Activated CD4-positive, alpha-beta memory T cell treated with anti-CD3 and anti-CD28 coated beads, Interleukin-2, amount 10 ng/mL, durations not matched to agents 7 days and 5 days (primary cell): Measurements from ENCODE around the gene SMC2. TPM values are rescaled to one million over a fixed set of nuclear protein-coding genes. Genes with fewer than 3 reads are reported as not detected.

Source experiments
- CTCF ChIA-PET: fragments of 350-600 bp; sonication (Branson Sonifier 250); formaldehyde crosslinking; loops from one replicate; lab custom pipeline; 2021; ENCODE audit warnings: antibody characterized with exemption, inconsistent platforms; lab: Charles Lee
- POLR2A ChIA-PET: fragments of 350-600 bp; sonication (Branson Sonifier 250); formaldehyde crosslinking; loops from one replicate; lab custom pipeline; 2021; ENCODE audit warnings: antibody characterized with exemption; lab: Charles Lee
- DNase-seq: peaks from one replicate; pipeline ENCODE4 v3.0.0-alpha.2; 2020
- H3K27ac Mint-ChIP-seq: one replicate; pipeline ENCODE4 v1.8.0; 2021; ENCODE audit warnings: mild to moderate bottlenecking, mixed read lengths
- H3K27me3 Mint-ChIP-seq: one replicate; pipeline ENCODE4 v1.8.0; 2021; ENCODE audit warnings: mixed read lengths
- H3K36me3 Mint-ChIP-seq: one replicate; pipeline ENCODE4 v1.8.0; 2021; ENCODE audit warnings: low read depth, mixed read lengths
- H3K4me1 Mint-ChIP-seq: one replicate; pipeline ENCODE4 v1.8.0; 2021; ENCODE audit warnings: mixed read lengths
- H3K4me3 Mint-ChIP-seq: one replicate; pipeline ENCODE4 v1.8.0; 2021; ENCODE audit warnings: mild to moderate bottlenecking, mixed read lengths
- H3K9me3 Mint-ChIP-seq: one replicate; pipeline ENCODE4 v1.8.0; 2021; ENCODE audit warnings: mixed read lengths
- total RNA-seq, 2 experiments: library from RNA; stranded (reverse); gene quantifications; one replicate each; pipeline ENCODE4 v1.2.3, GENCODE V29; 2021

Gene SMC2
- total RNA-seq, 2 experiments from 2014 or later: 55.2 to 57.2 TPM

- CTCF ChIA-PET: no interaction called here
- H3K27me3 Mint-ChIP-seq: no peaks in the 10 kb centered on the region
- H3K36me3 Mint-ChIP-seq: peaks cover 64% of the 10 kb centered on the region
- H3K4me1 Mint-ChIP-seq: no peaks in the 10 kb centered on the region
- no peak for DNase-seq
- no peak overlapping the region for H3K27ac Mint-ChIP-seq
- H3K9me3 Mint-ChIP-seq: no peaks in the 10 kb centered on the region
- no peak overlapping the region for H3K4me3 Mint-ChIP-seq
- POLR2A ChIA-PET: no interaction called here
Observed at GRCh38 chr9:104118916-104119315, 24.8 kb downstream of the SMC2 start.

DNA sequence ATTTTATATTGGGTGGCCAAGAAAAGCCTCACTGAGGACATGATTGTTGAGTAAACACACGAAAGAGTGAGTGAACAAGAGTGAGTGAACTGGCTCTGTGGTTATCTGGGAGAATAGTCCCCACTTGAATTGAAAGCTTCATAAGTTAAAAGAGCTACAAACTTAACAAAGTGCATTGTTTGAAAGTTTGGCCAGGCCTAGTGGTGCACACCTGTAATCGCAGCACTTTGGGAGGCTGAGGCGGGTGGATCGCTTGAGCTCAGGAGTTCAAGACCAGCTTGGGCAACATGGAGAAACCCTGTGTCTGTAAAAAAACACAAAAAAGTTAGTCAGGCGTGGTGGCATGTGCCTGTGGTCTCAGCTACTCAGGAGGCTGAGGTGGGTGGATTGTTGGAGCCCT, 26.9 kb downstream of the SMC2 start:
- Mint-ChIP-seq H3K9me3 (no peaks in the 10 kb centered on the region), H3K27me3 (no peaks in the 10 kb centered on the region), H3K4me3 (no peak overlapping the region), H3K36me3 (peaks cover 68% of the 10 kb centered on the region), H3K4me1 (no peaks in the 10 kb centered on the region), H3K27ac (no peak overlapping the region)
- no peak for DNase-seq
- POLR2A ChIA-PET: interaction anchor here (1.0 kb wide), 1 partner anchor 27 kb away, joined by 4 read pairs; the partner anchor contains the start of gene SMC2
- CTCF ChIA-PET: interaction anchor here (1.4 kb wide), 1 partner anchor 18 kb away, joined by 3 read pairs; no protein-coding TSS in a partner anchor

DNA sequence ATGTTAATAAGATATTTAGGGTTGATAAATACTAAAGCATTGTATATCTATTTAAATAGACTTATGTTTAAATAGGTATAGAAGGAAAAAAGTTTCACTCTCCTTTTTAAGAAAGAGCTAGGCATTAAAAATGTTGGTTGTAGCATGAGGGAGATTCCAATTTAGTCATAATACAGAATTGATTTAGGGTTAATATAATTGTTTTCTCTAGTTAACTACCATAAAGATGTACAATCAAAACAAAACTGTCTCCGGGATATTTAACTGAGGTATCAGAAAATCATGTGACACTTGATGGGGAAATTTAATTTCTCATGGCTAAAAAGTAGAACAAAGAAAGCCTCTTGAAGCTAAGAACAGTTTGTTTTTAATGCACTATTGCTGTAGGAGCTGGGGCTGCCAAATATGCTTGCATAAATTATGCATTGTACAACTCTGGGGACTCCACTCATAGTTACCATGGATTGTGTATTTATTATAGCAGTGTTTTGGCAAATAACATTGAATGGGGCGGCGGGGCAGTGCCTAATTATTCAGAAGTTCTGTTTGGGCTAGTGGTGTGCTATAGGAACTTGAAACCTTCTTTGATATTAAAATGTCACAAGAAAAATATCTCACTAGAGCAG, 44.2 kb downstream of the SMC2 start:
- Mint-ChIP-seq H3K4me1 (peaks cover 14% of the 10 kb centered on the region), H3K27ac (no peak overlapping the region), H3K9me3 (no peaks in the 10 kb centered on the region), H3K4me3 (no peak overlapping the region), H3K36me3 (peaks cover 72% of the 10 kb centered on the region), H3K27me3 (no peaks in the 10 kb centered on the region)
- CTCF ChIA-PET: interaction anchor here (1.3 kb wide), 1 partner anchor 11 kb away, joined by 3 read pairs; no protein-coding TSS in a partner anchor
- POLR2A ChIA-PET: interaction anchor here (1.5 kb wide), 1 partner anchor 45 kb away, joined by 4 read pairs; no protein-coding TSS in a partner anchor
- DNase-seq: no peak

DNA sequence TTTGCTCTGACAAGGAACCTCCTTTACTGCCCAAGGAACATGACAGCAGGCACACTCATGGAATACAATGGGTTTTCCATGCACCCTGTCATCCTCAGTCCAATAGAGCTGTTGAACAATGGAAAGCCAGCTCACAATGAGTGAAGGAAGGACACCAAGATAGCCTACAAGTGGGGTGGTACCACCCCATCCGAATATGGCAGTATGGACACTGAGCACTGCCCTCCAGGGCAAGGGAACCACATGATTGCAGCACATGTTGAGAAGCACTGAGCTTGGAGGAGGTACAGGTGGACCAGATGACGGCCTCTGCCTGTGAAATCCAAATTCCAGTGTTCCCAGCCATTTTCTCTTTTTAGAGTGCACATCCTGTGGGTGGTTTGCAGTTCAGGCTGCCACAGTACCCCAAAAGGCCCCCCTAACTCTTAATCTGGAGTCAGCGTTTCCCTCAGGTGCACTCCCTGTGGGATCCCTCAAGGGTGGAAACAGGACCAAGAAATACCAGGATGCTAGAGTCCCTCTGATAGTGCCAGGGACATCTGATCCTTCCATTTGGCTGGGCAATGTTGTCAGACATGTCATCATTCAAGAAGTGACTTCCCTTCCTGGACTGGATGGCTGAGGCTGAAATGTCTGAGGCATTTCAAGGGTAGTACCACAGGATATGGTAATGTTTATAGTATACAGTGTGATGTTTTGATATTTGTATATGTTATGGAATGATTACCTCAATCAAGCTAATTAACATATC, 48.9 kb downstream of the SMC2 start:
- DNase-seq: no peak
- no peaks in the 10 kb centered on the region for H3K27me3 Mint-ChIP-seq
- ChIA-PET CTCF (no interaction called here), POLR2A (interaction anchor here (2.4 kb wide), 1 partner anchor 49 kb away, joined by 11 read pairs; the partner anchor contains the start of gene SMC2)
- H3K9me3 Mint-ChIP-seq: no peaks in the 10 kb centered on the region
- H3K4me3 Mint-ChIP-seq: no peak overlapping the region
- H3K4me1 Mint-ChIP-seq: peaks cover 19% of the 10 kb centered on the region
- peaks cover 42% of the 10 kb centered on the region for H3K36me3 Mint-ChIP-seq
- peak overlapping the region; percentile 57 for H3K27ac Mint-ChIP-seq

DNA sequence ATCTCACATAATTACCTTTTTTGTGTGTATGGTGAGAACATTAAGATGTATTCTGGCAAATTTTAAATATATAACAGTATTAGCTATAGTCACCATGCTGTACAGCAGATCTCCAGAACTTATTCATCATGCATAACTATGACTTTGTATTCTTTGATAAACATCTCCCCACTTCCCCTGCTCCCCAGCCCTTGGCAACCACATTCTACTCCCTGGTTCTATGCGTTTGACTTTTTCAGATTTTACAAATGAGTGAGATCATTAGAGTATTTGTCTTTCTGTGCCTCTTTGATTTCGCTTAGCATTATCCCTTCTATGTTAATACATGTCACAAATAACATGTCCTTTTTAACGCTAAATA, 49.4 kb downstream of the SMC2 start:
- CTCF ChIA-PET: no interaction called here
- H3K36me3 Mint-ChIP-seq: peaks cover 39% of the 10 kb centered on the region
- H3K9me3 Mint-ChIP-seq: no peaks in the 10 kb centered on the region
- no peaks in the 10 kb centered on the region for H3K27me3 Mint-ChIP-seq
- POLR2A ChIA-PET: interaction anchor here (2.4 kb wide), 1 partner anchor 50 kb away, joined by 11 read pairs; the partner anchor contains the start of gene SMC2
- no peak overlapping the region for H3K4me3 Mint-ChIP-seq
- no peak overlapping the region for H3K27ac Mint-ChIP-seq
- no peak for DNase-seq
- peaks cover 19% of the 10 kb centered on the region for H3K4me1 Mint-ChIP-seq

DNA sequence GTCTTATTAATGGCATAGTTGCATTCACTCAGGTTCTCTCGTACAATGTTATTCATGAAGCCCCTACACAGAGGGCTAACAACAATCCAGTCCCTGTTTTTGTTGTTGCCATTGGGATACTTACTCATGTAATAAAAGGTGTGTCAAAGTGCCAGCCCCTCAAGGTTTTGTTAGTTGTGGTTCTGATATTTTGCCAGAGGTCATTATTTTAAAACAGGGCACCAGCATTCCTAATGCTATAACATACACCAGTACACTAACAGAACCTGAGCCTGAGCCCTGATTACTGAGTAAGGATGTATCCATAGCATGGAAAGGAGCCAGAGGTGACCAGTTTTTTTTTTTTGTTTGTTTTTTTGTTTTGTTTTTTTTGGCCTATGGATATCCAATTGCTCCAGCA, 50.2 kb downstream of the SMC2 start:
- H3K27me3 Mint-ChIP-seq: no peaks in the 10 kb centered on the region
- ChIA-PET CTCF (no interaction called here), POLR2A (no interaction called here)
- peaks cover 35% of the 10 kb centered on the region for H3K36me3 Mint-ChIP-seq
- peaks cover 19% of the 10 kb centered on the region for H3K4me1 Mint-ChIP-seq
- no peak overlapping the region for H3K27ac Mint-ChIP-seq
- H3K4me3 Mint-ChIP-seq: no peak overlapping the region
- H3K9me3 Mint-ChIP-seq: no peaks in the 10 kb centered on the region
- no peak for DNase-seq

GRCh38 chr9:104173067-104173466, 79.0 kb downstream of the SMC2 start:
- H3K4me3 Mint-ChIP-seq: no peak overlapping the region
- H3K27ac Mint-ChIP-seq: no peak overlapping the region
- no peaks in the 10 kb centered on the region for H3K27me3 Mint-ChIP-seq
- ChIA-PET CTCF (no interaction called here), POLR2A (no interaction called here)
- DNase-seq: no peak
- H3K36me3 Mint-ChIP-seq: no peaks in the 10 kb centered on the region
- no peaks in the 10 kb centered on the region for H3K4me1 Mint-ChIP-seq
- H3K9me3 Mint-ChIP-seq: no peaks in the 10 kb centered on the region

DNA sequence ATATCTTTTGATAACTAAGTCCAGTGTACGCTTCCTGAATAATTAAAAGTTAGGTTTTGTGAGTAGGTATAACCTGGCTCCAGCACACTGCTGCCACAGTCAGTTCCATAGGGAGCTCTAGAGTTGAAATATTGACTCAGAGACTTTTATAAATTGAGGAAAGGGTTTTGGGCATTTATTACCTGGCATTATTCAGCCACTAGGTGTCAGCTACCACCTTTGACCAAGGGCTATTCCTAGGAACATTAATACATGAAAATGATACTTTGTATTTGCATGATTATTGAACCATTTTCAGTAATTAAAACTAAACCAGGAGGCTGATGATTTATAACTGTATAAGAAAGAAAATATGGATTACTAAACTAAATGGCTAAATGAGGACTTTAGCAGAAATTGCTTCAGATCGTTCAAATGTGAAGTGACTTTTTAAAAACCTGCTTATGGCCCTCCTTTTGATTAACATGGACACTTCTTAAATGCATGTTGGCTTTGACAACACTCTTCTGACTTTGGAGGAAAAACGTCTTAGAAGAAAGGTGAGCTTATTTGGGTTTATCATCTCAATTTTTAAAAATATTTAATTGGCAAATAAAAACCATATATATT, 83.0 kb downstream of the SMC2 start:
- no peaks in the 10 kb centered on the region for H3K4me1 Mint-ChIP-seq
- no peak overlapping the region for H3K4me3 Mint-ChIP-seq
- no peaks in the 10 kb centered on the region for H3K36me3 Mint-ChIP-seq
- ChIA-PET CTCF (no interaction called here), POLR2A (no interaction called here)
- H3K9me3 Mint-ChIP-seq: no peaks in the 10 kb centered on the region
- no peaks in the 10 kb centered on the region for H3K27me3 Mint-ChIP-seq
- H3K27ac Mint-ChIP-seq: no peak overlapping the region
- no peak for DNase-seq

GRCh38 chr9:104177676-104178075, 83.6 kb downstream of the SMC2 start:
- no peaks in the 10 kb centered on the region for H3K27me3 Mint-ChIP-seq
- no peak overlapping the region for H3K27ac Mint-ChIP-seq
- H3K4me3 Mint-ChIP-seq: no peak overlapping the region
- DNase-seq: no peak
- ChIA-PET CTCF (no interaction called here), POLR2A (no interaction called here)
- H3K36me3 Mint-ChIP-seq: no peaks in the 10 kb centered on the region
- no peaks in the 10 kb centered on the region for H3K4me1 Mint-ChIP-seq
- no peaks in the 10 kb centered on the region for H3K9me3 Mint-ChIP-seq
